Tibial nerve (tissue), 3 donors: ENCODE data around the gene LRFN3.

ENCODE experiments used
- CTCF ChIP-seq, 5 experiments: fragments of 200-600 bp in 3 of 5; fragments of 450-650 bp in 2 of 5; sonication (generic) in 3 of 5; IDR thresholded peaks; one replicate each; pipeline ENCODE4 v1.5.1; 2016 to 2019; ENCODE audit warnings: antibody characterized with exemption in 5 of 5, mild to moderate bottlenecking in 3 of 5, moderate library complexity in 2 of 5
- POLR2A ChIP-seq, 2 donors: fragments of 450-650 bp; IDR thresholded peaks; one replicate each; pipeline ENCODE4 v1.6.1; 2017; ENCODE audit warnings: antibody characterized with exemption in 2 of 2, mild to moderate bottlenecking in 2 of 2, moderate library complexity in 2 of 2

GRCh38 chr19:35977446-35978222, 41.5 kb downstream of the LRFN3 start:
- TF ChIP-seq CTCF (IDR thresholded peaks at IDR 0.05) (no peak), POLR2A (IDR thresholded peaks at IDR 0.05) (no peak)
